LNCAP (cell line): ENCODE results near the gene MZB1.

Experiments
- CTCF ChIP-seq: fragments of 450-650 bp; IDR thresholded peaks from 2 replicates; pipeline ENCODE4 v1.5.1; 2017; ENCODE audit warnings: mild to moderate bottlenecking

Gene MZB1

GRCh38 chr5:139392678-139393496 lies 3.2 kb upstream of the MZB1 start:
- no peak for TF ChIP-seq CTCF

GRCh38 chr5:139392324-139392677 lies 2.6 kb upstream of the MZB1 start:
- no peak for TF ChIP-seq CTCF

GRCh38 chr5:139391570-139392323 lies 2.0 kb upstream of the MZB1 start:
- TF ChIP-seq CTCF, result no peak

- no peak for TF ChIP-seq CTCF
Observed at GRCh38 chr5:139390639-139391569, 1.2 kb upstream of the MZB1 start.

- no peak for TF ChIP-seq CTCF
Observed at GRCh38 chr5:139388198-139388821, 1.4 kb downstream of the MZB1 start.

- TF ChIP-seq CTCF, result no peak
Observed at GRCh38 chr5:139387611-139388197, 2.0 kb downstream of the MZB1 start.
